Ishikawa (cell line): ENCODE results near the gene CYP24A1.
A peak's percentile ranks its signal among the peaks of the same experiment; 100 is the strongest.

Experiments
- CEBPB ChIP-seq: IDR thresholded peaks from 2 replicates; pipeline ENCODE4 v1.6.1; 2012
- CREB1 ChIP-seq: IDR thresholded peaks from 2 replicates; pipeline ENCODE4 v1.6.1; 2012; ENCODE audit warnings: low read depth
- EGR1 ChIP-seq: IDR thresholded peaks from 2 replicates; pipeline ENCODE4 v1.6.1; 2012
- EP300 ChIP-seq: IDR thresholded peaks from 2 replicates; pipeline ENCODE4 v1.6.1; 2012; ENCODE audit warnings: borderline replicate concordance
- FOXM1 ChIP-seq: IDR thresholded peaks from 2 replicates; pipeline ENCODE4 v1.6.1; 2012; ENCODE audit warnings: low read depth, borderline replicate concordance
- NFIC ChIP-seq: IDR thresholded peaks from 2 replicates; pipeline ENCODE4 v1.6.1; 2012
- RAD21 ChIP-seq: IDR thresholded peaks from 2 replicates; pipeline ENCODE4 v1.6.1; 2012; ENCODE audit warnings: low read depth
- TAF1 ChIP-seq: IDR thresholded peaks from 2 replicates; pipeline ENCODE4 v1.6.1; 2012; ENCODE audit warnings: low read depth, mild to moderate bottlenecking
- TCF12 ChIP-seq: IDR thresholded peaks from 2 replicates; pipeline ENCODE4 v1.6.1; 2012; ENCODE audit warnings: low read depth
- TEAD4 ChIP-seq: IDR thresholded peaks from 2 replicates; pipeline ENCODE4 v1.6.1; 2012
- USF1 ChIP-seq: IDR thresholded peaks from 2 replicates; pipeline ENCODE4 v1.6.1; 2012
- YY1 ChIP-seq: IDR thresholded peaks from 2 replicates; pipeline ENCODE4 v1.6.1; 2012; ENCODE audit warnings: low read depth
- ZBTB7A ChIP-seq: IDR thresholded peaks from 2 replicates; pipeline ENCODE4 v1.6.1; 2012; ENCODE audit warnings: low read depth
- TF ChIP-seq, protein P1 (sequence below): IDR thresholded peaks from 2 replicates; pipeline ENCODE4 v1.6.1; 2012
- TF ChIP-seq, protein P2 (sequence below): IDR thresholded peaks from 2 replicates; pipeline ENCODE4 v1.6.1; 2012; ENCODE audit warnings: low read depth, mild to moderate bottlenecking

The CYP24A1 gene

DNA sequence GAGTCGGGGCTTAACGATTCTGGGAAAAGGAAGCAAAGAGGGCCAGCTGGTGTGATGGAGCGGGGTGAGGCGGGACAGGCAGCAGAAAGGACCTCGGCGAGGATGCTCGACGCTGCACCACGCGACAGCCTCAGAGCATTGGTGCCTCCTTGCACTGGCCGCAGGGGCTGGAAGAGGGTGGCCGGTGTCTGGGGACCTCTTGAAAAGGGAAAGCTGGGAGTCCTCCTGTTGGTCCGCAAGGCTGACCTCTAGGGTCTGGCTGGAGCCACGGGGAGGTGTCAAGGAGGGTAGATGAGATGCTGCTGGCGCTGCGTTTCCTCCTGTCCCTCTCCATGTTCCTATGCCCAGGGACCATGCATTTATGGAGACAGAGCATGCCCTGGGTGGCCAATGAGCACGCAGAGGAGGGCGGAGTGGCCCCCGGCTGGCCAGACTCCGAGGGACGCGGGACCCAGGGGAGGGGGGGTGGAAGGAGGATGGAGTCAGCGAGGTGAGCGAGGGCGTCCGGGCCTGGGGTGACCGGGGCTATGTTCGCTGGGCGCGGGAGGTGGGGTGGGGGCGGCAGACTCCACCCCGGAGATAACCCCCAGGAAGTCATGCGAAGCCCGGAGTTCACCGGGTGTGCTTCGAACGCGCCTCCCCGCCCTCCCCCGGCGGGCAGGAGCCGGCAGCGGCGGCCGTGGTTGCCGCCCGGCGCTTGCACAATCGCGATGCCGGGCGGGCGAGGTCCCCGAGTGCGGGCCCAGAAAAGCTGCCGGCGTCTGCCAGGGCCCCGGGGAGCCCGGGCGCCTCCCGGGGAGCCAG, at the start of gene CYP24A1:
CYP24A1 (minus strand) TSS at position 334 of the 804 bp plus-strand sequence. CDS start 407 bp downstream, outside the sequence.
- TF ChIP-seq CEBPB, result 0 out of 2 replicates have a peak, but pooled peaks have one; percentile 18
- TF ChIP-seq, protein P1, sequence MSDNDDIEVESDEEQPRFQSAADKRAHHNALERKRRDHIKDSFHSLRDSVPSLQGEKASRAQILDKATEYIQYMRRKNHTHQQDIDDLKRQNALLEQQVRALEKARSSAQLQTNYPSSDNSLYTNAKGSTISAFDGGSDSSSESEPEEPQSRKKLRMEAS, result no peak

- no peak for TF ChIP-seq ZBTB7A
- TF ChIP-seq TCF12, result no peak
- TF ChIP-seq EP300, result no peak
- TF ChIP-seq, protein P1, result no peak
- no peak for TF ChIP-seq RAD21
- no peak for TF ChIP-seq FOXM1
- no peak for TF ChIP-seq USF1
- no peak for TF ChIP-seq TAF1
- TF ChIP-seq EGR1, result no peak
- no peak for TF ChIP-seq TEAD4
- TF ChIP-seq, protein P2, sequence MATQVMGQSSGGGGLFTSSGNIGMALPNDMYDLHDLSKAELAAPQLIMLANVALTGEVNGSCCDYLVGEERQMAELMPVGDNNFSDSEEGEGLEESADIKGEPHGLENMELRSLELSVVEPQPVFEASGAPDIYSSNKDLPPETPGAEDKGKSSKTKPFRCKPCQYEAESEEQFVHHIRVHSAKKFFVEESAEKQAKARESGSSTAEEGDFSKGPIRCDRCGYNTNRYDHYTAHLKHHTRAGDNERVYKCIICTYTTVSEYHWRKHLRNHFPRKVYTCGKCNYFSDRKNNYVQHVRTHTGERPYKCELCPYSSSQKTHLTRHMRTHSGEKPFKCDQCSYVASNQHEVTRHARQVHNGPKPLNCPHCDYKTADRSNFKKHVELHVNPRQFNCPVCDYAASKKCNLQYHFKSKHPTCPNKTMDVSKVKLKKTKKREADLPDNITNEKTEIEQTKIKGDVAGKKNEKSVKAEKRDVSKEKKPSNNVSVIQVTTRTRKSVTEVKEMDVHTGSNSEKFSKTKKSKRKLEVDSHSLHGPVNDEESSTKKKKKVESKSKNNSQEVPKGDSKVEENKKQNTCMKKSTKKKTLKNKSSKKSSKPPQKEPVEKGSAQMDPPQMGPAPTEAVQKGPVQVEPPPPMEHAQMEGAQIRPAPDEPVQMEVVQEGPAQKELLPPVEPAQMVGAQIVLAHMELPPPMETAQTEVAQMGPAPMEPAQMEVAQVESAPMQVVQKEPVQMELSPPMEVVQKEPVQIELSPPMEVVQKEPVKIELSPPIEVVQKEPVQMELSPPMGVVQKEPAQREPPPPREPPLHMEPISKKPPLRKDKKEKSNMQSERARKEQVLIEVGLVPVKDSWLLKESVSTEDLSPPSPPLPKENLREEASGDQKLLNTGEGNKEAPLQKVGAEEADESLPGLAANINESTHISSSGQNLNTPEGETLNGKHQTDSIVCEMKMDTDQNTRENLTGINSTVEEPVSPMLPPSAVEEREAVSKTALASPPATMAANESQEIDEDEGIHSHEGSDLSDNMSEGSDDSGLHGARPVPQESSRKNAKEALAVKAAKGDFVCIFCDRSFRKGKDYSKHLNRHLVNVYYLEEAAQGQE, result no peak
- no peak for TF ChIP-seq YY1
- TF ChIP-seq CEBPB, result no peak
- no peak for TF ChIP-seq NFIC
Observed at GRCh38 chr20:54223285-54223684, 49.5 kb upstream of the CYP24A1 start.

DNA sequence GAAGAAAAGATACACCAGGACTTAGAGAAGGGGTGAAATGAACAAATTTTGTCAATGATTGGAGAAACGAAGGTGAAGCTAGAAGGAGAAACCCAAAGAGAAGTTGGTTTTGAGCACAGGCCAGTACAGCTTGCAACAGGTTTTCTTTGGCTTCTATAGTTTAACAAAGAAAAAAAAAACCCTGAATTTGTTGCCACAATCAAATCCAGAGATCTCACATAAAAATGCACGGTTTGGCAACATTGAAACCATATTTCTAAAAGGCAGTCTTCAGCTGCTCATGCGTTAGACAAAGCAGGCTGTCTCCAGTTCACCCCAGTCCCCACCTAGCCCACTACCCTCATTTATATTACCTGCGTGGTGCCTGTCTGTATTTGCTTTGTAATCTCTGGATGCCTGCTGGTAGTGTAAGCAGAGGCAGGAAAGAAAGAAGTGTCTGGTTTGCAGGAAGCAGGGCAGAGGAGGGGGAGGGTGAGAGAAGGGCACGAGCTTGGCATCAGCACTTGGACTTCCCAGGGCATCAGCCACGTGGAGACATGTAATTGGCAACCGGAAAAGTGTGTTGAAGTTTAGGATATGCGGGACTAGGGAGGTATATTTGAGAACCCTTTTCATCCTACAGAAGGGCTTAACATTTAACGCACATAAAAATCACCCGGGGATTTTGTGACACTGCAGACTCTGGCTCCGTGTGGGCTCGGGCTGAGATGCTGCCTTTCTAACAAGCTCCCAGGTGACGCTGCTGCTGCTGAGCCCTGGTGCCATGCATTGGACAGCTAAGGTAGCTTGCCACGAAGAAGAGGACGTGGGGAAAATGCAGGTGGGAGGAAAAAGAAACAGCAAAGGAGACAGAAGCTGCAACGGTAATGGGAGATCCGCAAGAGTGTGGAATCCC, 48.5 kb upstream of the CYP24A1 start:
- TF ChIP-seq, protein P2, result no peak
- no peak for TF ChIP-seq YY1
- no peak for TF ChIP-seq CEBPB
- TF ChIP-seq TAF1, result no peak
- TF ChIP-seq FOXM1, result no peak
- TF ChIP-seq TEAD4, result no peak
- TF ChIP-seq EGR1, result no peak
- TF ChIP-seq EP300, result no peak
- no peak for TF ChIP-seq CREB1
- no peak for TF ChIP-seq TCF12
- TF ChIP-seq, protein P1, result no peak
- TF ChIP-seq USF1, result no peak
- no peak for TF ChIP-seq ZBTB7A
- no peak for TF ChIP-seq RAD21
- TF ChIP-seq NFIC, result no peak

DNA sequence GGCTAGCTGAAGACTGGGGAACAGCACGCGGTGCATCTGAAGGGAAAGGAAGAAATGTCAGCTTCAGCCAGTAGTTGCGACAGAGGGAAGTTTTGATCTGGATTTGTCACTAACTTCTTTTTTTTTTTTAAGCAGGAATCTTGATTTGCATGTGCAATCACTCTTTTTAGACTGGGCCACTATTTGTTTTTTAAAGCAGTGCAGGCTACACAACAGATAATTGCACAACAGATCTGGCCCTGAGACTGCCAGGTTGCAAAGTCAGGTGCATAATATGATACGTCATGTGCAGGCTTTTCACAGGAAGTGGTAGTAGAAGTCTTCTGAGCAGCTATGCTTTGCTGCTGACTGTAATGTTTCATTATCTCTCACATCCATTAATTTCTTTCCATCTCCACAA, 47.6 kb upstream of the CYP24A1 start:
- TF ChIP-seq ZBTB7A (no peak), NFIC (no peak), EGR1 (no peak), TEAD4 (no peak), RAD21 (no peak), CREB1 (no peak), USF1 (no peak), FOXM1 (no peak)
- TF ChIP-seq, protein P1, result no peak
- TF ChIP-seq, protein P2, result no peak
